HEK293T (cell line): ENCODE measurements around the gene LCN15.

Experiments
- CTBP1 ChIP-seq: fragments of 450-650 bp; IDR thresholded peaks from 2 replicates; pipeline ENCODE4 v1.6.1; 2016; ENCODE audit warnings: borderline replicate concordance
- FOXA1 ChIP-seq: fragments of 450-650 bp; IDR thresholded peaks from 2 replicates; pipeline ENCODE4 v1.6.1; 2016; ENCODE audit warnings: mild to moderate bottlenecking
- FOXK2 ChIP-seq: fragments of 450-650 bp; IDR thresholded peaks from 2 replicates; pipeline ENCODE4 v1.6.1; 2016; ENCODE audit warnings: mild to moderate bottlenecking
- FOXM1 ChIP-seq: fragments of 450-650 bp; IDR thresholded peaks from 2 replicates; pipeline ENCODE4 v1.6.1; 2017; ENCODE audit warnings: mild to moderate bottlenecking, borderline replicate concordance
- LEF1 ChIP-seq: fragments of 450-650 bp; IDR thresholded peaks from 2 replicates; pipeline ENCODE4 v1.6.1; 2017; ENCODE audit warnings: mild to moderate bottlenecking, borderline replicate concordance
- SP1 ChIP-seq: fragments of 450-650 bp; IDR thresholded peaks from 2 replicates; pipeline ENCODE4 v1.6.1; 2017
- TARDBP ChIP-seq: fragments of 450-650 bp; IDR thresholded peaks from 2 replicates; pipeline ENCODE4 v1.6.1; 2016
- TF ChIP-seq, protein P1 (sequence below): fragments of 450-650 bp; IDR thresholded peaks from 2 replicates; pipeline ENCODE4 v1.6.1; 2016

DNA sequence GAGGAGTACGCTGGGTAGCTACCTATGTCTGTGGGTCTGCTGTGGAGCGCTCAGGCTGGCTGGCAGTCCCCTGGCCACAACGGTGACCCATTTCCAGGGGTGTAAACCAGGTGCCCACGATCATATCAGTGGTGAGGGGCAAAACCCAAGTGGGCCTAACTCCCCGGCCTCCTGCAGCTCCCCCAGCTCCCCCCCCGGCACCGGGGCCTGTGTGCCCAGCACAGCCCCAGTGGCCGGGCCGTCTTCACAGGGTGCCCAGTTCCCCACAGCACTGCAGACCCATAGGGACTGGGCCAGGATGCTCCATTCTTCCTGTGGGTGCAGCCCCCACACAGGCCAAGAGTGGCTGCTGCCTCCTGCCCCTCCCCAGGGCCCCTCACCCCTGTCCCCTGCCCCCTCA is 5.3 kb downstream of the LCN15 start:
- TF ChIP-seq TARDBP (no peak), SP1 (no peak), FOXA1 (no peak), FOXK2 (no peak), CTBP1 (no peak), LEF1 (no peak), FOXM1 (no peak)
- TF ChIP-seq, protein P1, sequence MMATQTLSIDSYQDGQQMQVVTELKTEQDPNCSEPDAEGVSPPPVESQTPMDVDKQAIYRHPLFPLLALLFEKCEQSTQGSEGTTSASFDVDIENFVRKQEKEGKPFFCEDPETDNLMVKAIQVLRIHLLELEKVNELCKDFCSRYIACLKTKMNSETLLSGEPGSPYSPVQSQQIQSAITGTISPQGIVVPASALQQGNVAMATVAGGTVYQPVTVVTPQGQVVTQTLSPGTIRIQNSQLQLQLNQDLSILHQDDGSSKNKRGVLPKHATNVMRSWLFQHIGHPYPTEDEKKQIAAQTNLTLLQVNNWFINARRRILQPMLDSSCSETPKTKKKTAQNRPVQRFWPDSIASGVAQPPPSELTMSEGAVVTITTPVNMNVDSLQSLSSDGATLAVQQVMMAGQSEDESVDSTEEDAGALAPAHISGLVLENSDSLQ = no peak
